Measurements from ENCODE around the gene TNF. TPM values are rescaled to one million over a fixed set of nuclear protein-coding genes. Genes with fewer than 3 reads are reported as not detected.
"Not testable (repeated sequence)": the region's sequence is repeated elsewhere in the genome, so short reads cannot be mapped to it uniquely, and the experiment has no call there.

The TNF gene
- total RNA-seq, 2 experiments from 2014 or later = 89.2 to 92.5 TPM

GRCh38 chr6:31551371-31551770, 24.0 kb upstream of the TNF start:
- DNase-seq = peak; percentile 81
- H3K9me3 Mint-ChIP-seq; intact Hi-C loops (cut with micrococcal nuclease); H3K27me3 Mint-ChIP-seq; ATAC-seq: not testable (repeated sequence)
- TF ChIP-seq, protein P1, sequence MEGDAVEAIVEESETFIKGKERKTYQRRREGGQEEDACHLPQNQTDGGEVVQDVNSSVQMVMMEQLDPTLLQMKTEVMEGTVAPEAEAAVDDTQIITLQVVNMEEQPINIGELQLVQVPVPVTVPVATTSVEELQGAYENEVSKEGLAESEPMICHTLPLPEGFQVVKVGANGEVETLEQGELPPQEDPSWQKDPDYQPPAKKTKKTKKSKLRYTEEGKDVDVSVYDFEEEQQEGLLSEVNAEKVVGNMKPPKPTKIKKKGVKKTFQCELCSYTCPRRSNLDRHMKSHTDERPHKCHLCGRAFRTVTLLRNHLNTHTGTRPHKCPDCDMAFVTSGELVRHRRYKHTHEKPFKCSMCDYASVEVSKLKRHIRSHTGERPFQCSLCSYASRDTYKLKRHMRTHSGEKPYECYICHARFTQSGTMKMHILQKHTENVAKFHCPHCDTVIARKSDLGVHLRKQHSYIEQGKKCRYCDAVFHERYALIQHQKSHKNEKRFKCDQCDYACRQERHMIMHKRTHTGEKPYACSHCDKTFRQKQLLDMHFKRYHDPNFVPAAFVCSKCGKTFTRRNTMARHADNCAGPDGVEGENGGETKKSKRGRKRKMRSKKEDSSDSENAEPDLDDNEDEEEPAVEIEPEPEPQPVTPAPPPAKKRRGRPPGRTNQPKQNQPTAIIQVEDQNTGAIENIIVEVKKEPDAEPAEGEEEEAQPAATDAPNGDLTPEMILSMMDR (IDR thresholded peaks at IDR 0.05) = peak; percentile 77
- CTCF ChIA-PET = interaction anchor here (0.7 to 56.2 kb wide), 17 partner anchors 9 to 279 kb away, joined by 3 to 2542 read pairs (median 4); partner anchors contain the start of genes AIF1, C6orf47, DDX39B and LST1
- POLR2A ChIA-PET = interaction anchor here (0.9 to 3.9 kb wide), 13 partner anchors 7 to 55 kb away, joined by 3 to 45 read pairs (median 6); partner anchors contain the start of genes LST1, LTB, NCR3 and TNF
- Mint-ChIP-seq H3K36me3 (ENCODE audit: low read depth) (peaks cover 24% of the 10 kb centered on the region), H3K4me3 (peak overlapping the region; percentile 40), H3K4me1 (ENCODE audit: low read depth) (peaks cover 46% of the 10 kb centered on the region), H3K27ac (peak overlapping the region; percentile 79)

- no peak overlapping the region for H3K4me3 Mint-ChIP-seq
- CTCF ChIA-PET = interaction anchor here (1.1 to 56.2 kb wide), 3 partner anchors 10 to 36 kb away, joined by 3 to 2542 read pairs (median 45); partner anchors contain the start of genes ATP6V1G2, LST1, LTA and LTB
- ATAC-seq = no peak
- no peaks in the 10 kb centered on the region for H3K9me3 Mint-ChIP-seq
- peaks cover 67% of the 10 kb centered on the region for H3K4me1 Mint-ChIP-seq (ENCODE audit: low read depth)
- intact Hi-C loops (cut with micrococcal nuclease) = no loop called here
- no peaks in the 10 kb centered on the region for H3K27me3 Mint-ChIP-seq
- no peak for DNase-seq
- H3K27ac Mint-ChIP-seq = peak overlapping the region; percentile 13
- POLR2A ChIA-PET = interaction anchor here (1.9 to 35.7 kb wide), 3 partner anchors 14 to 61 kb away, joined by 6 to 1181 read pairs (median 18); partner anchors contain the start of genes DDX39B, LST1, LTA and LTB
- TF ChIP-seq, protein P1 (IDR thresholded peaks at IDR 0.05) = no peak
- H3K36me3 Mint-ChIP-seq (ENCODE audit: low read depth) = peaks cover 35% of the 10 kb centered on the region
These were observed 19.1 kb upstream of the TNF start for GRCh38 chr6:31556307-31556706.

GRCh38 chr6:31557443-31558317, 17.7 kb upstream of the TNF start:
- intact Hi-C loops (cut with micrococcal nuclease) = loop anchor here (2.0 kb wide), 1 partner anchor 17 kb away; the partner anchor contains the start of gene TNF
- peak overlapping the region; percentile 90 for H3K27ac Mint-ChIP-seq
- H3K4me1 Mint-ChIP-seq (ENCODE audit: low read depth) = peaks cover 73% of the 10 kb centered on the region
- ATAC-seq (no peak), DNase-seq (no peak)
- peak overlapping the region; percentile 56 for H3K4me3 Mint-ChIP-seq
- CTCF ChIA-PET = interaction anchor here (6.5 to 56.2 kb wide), 2 partner anchors 12 to 34 kb away, joined by 45 to 2542 read pairs; partner anchors contain the start of genes LST1, LTA, LTB and NCR3
- no peaks in the 10 kb centered on the region for H3K27me3 Mint-ChIP-seq
- no peaks in the 10 kb centered on the region for H3K9me3 Mint-ChIP-seq
- peaks cover 39% of the 10 kb centered on the region for H3K36me3 Mint-ChIP-seq (ENCODE audit: low read depth)
- TF ChIP-seq, protein P1 (IDR thresholded peaks at IDR 0.05) = no peak
- POLR2A ChIA-PET = interaction anchor here (1.3 to 35.7 kb wide), 3 partner anchors 8 to 60 kb away, joined by 4 to 1181 read pairs (median 18); partner anchors contain the start of genes LST1, LTA, LTB and NCR3

DNA sequence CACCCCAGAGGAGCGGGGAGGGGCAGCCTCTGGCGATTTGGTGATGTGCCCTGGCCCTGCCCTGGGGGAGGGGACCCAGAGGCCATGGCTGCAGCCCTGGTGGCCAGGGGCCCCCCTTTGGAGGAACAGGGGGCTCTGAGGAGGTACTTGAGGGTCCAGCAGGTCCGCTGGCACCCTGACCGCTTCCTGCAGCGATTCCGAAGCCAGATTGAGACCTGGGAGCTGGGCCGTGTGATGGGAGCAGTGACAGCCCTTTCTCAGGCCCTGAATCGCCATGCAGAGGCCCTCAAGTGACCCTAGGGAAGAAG, 17.1 kb upstream of the TNF start:
- peaks cover 41% of the 10 kb centered on the region for H3K36me3 Mint-ChIP-seq (ENCODE audit: low read depth)
- no peak for ATAC-seq

More for the DNA sequence above, 17.1 kb upstream of the TNF start:
- CTCF ChIA-PET = interaction anchor here (1.5 to 56.2 kb wide), 3 partner anchors 11 to 34 kb away, joined by 7 to 2542 read pairs (median 45); partner anchors contain the start of genes ATP6V1G2, LST1, LTA and LTB
- POLR2A ChIA-PET = interaction anchor here (1.1 to 35.7 kb wide), 5 partner anchors 8 to 61 kb away, joined by 4 to 1181 read pairs (median 6); partner anchors contain the start of genes LST1, LTA, LTB and MICB
- no peak for DNase-seq
- H3K4me3 Mint-ChIP-seq = peak overlapping the region; percentile 56
- intact Hi-C loops (cut with micrococcal nuclease) = loop anchor here (2.0 kb wide), 1 partner anchor 17 kb away; the partner anchor contains the start of gene TNF
- no peaks in the 10 kb centered on the region for H3K27me3 Mint-ChIP-seq
- TF ChIP-seq, protein P1 (IDR thresholded peaks at IDR 0.05) = no peak
- peak overlapping the region; percentile 90 for H3K27ac Mint-ChIP-seq
- no peaks in the 10 kb centered on the region for H3K9me3 Mint-ChIP-seq
- peaks cover 76% of the 10 kb centered on the region for H3K4me1 Mint-ChIP-seq (ENCODE audit: low read depth)

All from activated CD8-positive, alpha-beta T cell treated with anti-CD3 and anti-CD28 coated beads for 36 hours (primary cell).